Activated naive CD4-positive, alpha-beta T cell treated with anti-CD3 and anti-CD28 coated beads, Interleukin-2, amount 50 U/mL, for 24 hours (primary cell): ENCODE measurements around the gene UNC13B.
A peak's percentile ranks its signal among the peaks of the same experiment; 100 is the strongest.

Experiments
- H3K27ac Mint-ChIP-seq: one replicate; pipeline ENCODE4 v1.8.0; 2021; ENCODE audit warnings: mild to moderate bottlenecking, mixed read lengths
- H3K27me3 Mint-ChIP-seq: one replicate; pipeline ENCODE4 v1.8.0; 2021; ENCODE audit warnings: mixed read lengths
- H3K36me3 Mint-ChIP-seq: one replicate; pipeline ENCODE4 v1.8.0; 2021; ENCODE audit warnings: mixed read lengths
- H3K4me1 Mint-ChIP-seq: one replicate; pipeline ENCODE4 v1.8.0; 2021; ENCODE audit warnings: mixed read lengths
- H3K4me3 Mint-ChIP-seq: one replicate; pipeline ENCODE4 v1.8.0; 2021; ENCODE audit warnings: mild to moderate bottlenecking, mixed read lengths
- H3K9me3 Mint-ChIP-seq: one replicate; pipeline ENCODE4 v1.8.0; 2021; ENCODE audit warnings: mixed read lengths

Gene UNC13B

GRCh38 chr9:35308316-35308715 lies 146.5 kb downstream of the UNC13B start:
- Mint-ChIP-seq H3K27ac (no peak overlapping the region), H3K4me1 (no peaks in the 10 kb centered on the region), H3K4me3 (no peak overlapping the region), H3K36me3 (no peaks in the 10 kb centered on the region), H3K27me3 (peaks cover 25% of the 10 kb centered on the region), H3K9me3 (no peaks in the 10 kb centered on the region)

- H3K4me1 Mint-ChIP-seq: no peaks in the 10 kb centered on the region
- peaks cover 8% of the 10 kb centered on the region for H3K27me3 Mint-ChIP-seq
- H3K36me3 Mint-ChIP-seq: no peaks in the 10 kb centered on the region
- H3K4me3 Mint-ChIP-seq: no peak overlapping the region
- no peaks in the 10 kb centered on the region for H3K9me3 Mint-ChIP-seq
- H3K27ac Mint-ChIP-seq: no peak overlapping the region
These were observed 150.3 kb downstream of the UNC13B start for GRCh38 chr9:35311891-35312639.

GRCh38 chr9:35313460-35313859 lies 151.7 kb downstream of the UNC13B start:
- Mint-ChIP-seq H3K4me3 (no peak overlapping the region), H3K27me3 (peaks cover 4% of the 10 kb centered on the region), H3K36me3 (peaks cover 2% of the 10 kb centered on the region), H3K27ac (no peak overlapping the region), H3K9me3 (no peaks in the 10 kb centered on the region), H3K4me1 (no peaks in the 10 kb centered on the region)

- peaks cover 2% of the 10 kb centered on the region for H3K27me3 Mint-ChIP-seq
- no peak overlapping the region for H3K27ac Mint-ChIP-seq
- H3K4me3 Mint-ChIP-seq: no peak overlapping the region
- no peaks in the 10 kb centered on the region for H3K9me3 Mint-ChIP-seq
- peaks cover 2% of the 10 kb centered on the region for H3K36me3 Mint-ChIP-seq
- no peaks in the 10 kb centered on the region for H3K4me1 Mint-ChIP-seq
These were observed 152.1 kb downstream of the UNC13B start for GRCh38 chr9:35313916-35314315.

- H3K9me3 Mint-ChIP-seq: no peaks in the 10 kb centered on the region
These were observed 156.9 kb downstream of the UNC13B start for GRCh38 chr9:35318741-35319140.

GRCh38 chr9:35322075-35322885 lies 160.5 kb downstream of the UNC13B start:
- H3K27me3 Mint-ChIP-seq: no peaks in the 10 kb centered on the region
- H3K36me3 Mint-ChIP-seq: peaks cover 2% of the 10 kb centered on the region
- no peak overlapping the region for H3K27ac Mint-ChIP-seq
- H3K4me1 Mint-ChIP-seq: no peaks in the 10 kb centered on the region
- H3K4me3 Mint-ChIP-seq: no peak overlapping the region
- no peaks in the 10 kb centered on the region for H3K9me3 Mint-ChIP-seq

More at GRCh38 chr9:35318741-35319140, 156.9 kb downstream of the UNC13B start:
- Mint-ChIP-seq H3K4me1 (no peaks in the 10 kb centered on the region), H3K27me3 (no peaks in the 10 kb centered on the region), H3K4me3 (no peak overlapping the region), H3K36me3 (peaks cover 2% of the 10 kb centered on the region), H3K27ac (no peak overlapping the region)

- Mint-ChIP-seq H3K4me3 (no peak overlapping the region), H3K27ac (peak overlapping the region; percentile 42), H3K4me1 (no peaks in the 10 kb centered on the region), H3K9me3 (no peaks in the 10 kb centered on the region), H3K36me3 (peaks cover 1% of the 10 kb centered on the region), H3K27me3 (peaks cover 3% of the 10 kb centered on the region)
These were observed 163.2 kb downstream of the UNC13B start for GRCh38 chr9:35324966-35325365.

- peaks cover 3% of the 10 kb centered on the region for H3K27me3 Mint-ChIP-seq
- H3K4me3 Mint-ChIP-seq: no peak overlapping the region
- H3K27ac Mint-ChIP-seq: no peak overlapping the region
- no peaks in the 10 kb centered on the region for H3K4me1 Mint-ChIP-seq
- H3K36me3 Mint-ChIP-seq: peaks cover 1% of the 10 kb centered on the region
- no peaks in the 10 kb centered on the region for H3K9me3 Mint-ChIP-seq
These were observed 171.7 kb downstream of the UNC13B start for GRCh38 chr9:35333551-35333950.

- H3K9me3 Mint-ChIP-seq: no peaks in the 10 kb centered on the region
- H3K36me3 Mint-ChIP-seq: no peaks in the 10 kb centered on the region
- H3K4me3 Mint-ChIP-seq: no peak overlapping the region
- H3K4me1 Mint-ChIP-seq: no peaks in the 10 kb centered on the region
- H3K27me3 Mint-ChIP-seq: no peaks in the 10 kb centered on the region
- no peak overlapping the region for H3K27ac Mint-ChIP-seq
These were observed 173.4 kb downstream of the UNC13B start for GRCh38 chr9:35335164-35335563.

- H3K36me3 Mint-ChIP-seq: no peaks in the 10 kb centered on the region
- no peaks in the 10 kb centered on the region for H3K4me1 Mint-ChIP-seq
- no peak overlapping the region for H3K27ac Mint-ChIP-seq
- H3K27me3 Mint-ChIP-seq: peaks cover 3% of the 10 kb centered on the region
- no peaks in the 10 kb centered on the region for H3K9me3 Mint-ChIP-seq
- H3K4me3 Mint-ChIP-seq: no peak overlapping the region
These were observed 176.3 kb downstream of the UNC13B start for GRCh38 chr9:35338086-35338485.

GRCh38 chr9:35338561-35339274 lies 176.9 kb downstream of the UNC13B start:
- Mint-ChIP-seq H3K4me1 (no peaks in the 10 kb centered on the region), H3K27ac (no peak overlapping the region), H3K27me3 (peaks cover 3% of the 10 kb centered on the region), H3K4me3 (no peak overlapping the region), H3K9me3 (no peaks in the 10 kb centered on the region), H3K36me3 (no peaks in the 10 kb centered on the region)

GRCh38 chr9:35340046-35340445 lies 178.2 kb downstream of the UNC13B start:
- H3K36me3 Mint-ChIP-seq: no peaks in the 10 kb centered on the region
- no peaks in the 10 kb centered on the region for H3K9me3 Mint-ChIP-seq
- H3K4me3 Mint-ChIP-seq: no peak overlapping the region
- H3K27me3 Mint-ChIP-seq: peaks cover 3% of the 10 kb centered on the region
- no peaks in the 10 kb centered on the region for H3K4me1 Mint-ChIP-seq
- no peak overlapping the region for H3K27ac Mint-ChIP-seq

- H3K4me3 Mint-ChIP-seq: no peak overlapping the region
- no peak overlapping the region for H3K27ac Mint-ChIP-seq
- no peaks in the 10 kb centered on the region for H3K4me1 Mint-ChIP-seq
- no peaks in the 10 kb centered on the region for H3K36me3 Mint-ChIP-seq
- H3K27me3 Mint-ChIP-seq: peaks cover 3% of the 10 kb centered on the region
- no peaks in the 10 kb centered on the region for H3K9me3 Mint-ChIP-seq
These were observed 179.2 kb downstream of the UNC13B start for GRCh38 chr9:35341021-35341420.

GRCh38 chr9:35341585-35341984 lies 179.8 kb downstream of the UNC13B start:
- Mint-ChIP-seq H3K4me3 (no peak overlapping the region), H3K4me1 (no peaks in the 10 kb centered on the region), H3K27ac (no peak overlapping the region), H3K9me3 (no peaks in the 10 kb centered on the region), H3K36me3 (no peaks in the 10 kb centered on the region), H3K27me3 (peaks cover 3% of the 10 kb centered on the region)

GRCh38 chr9:35342221-35342958 lies 180.6 kb downstream of the UNC13B start:
- Mint-ChIP-seq H3K4me3 (no peak overlapping the region), H3K27me3 (peaks cover 3% of the 10 kb centered on the region), H3K36me3 (no peaks in the 10 kb centered on the region), H3K9me3 (no peaks in the 10 kb centered on the region), H3K4me1 (no peaks in the 10 kb centered on the region), H3K27ac (no peak overlapping the region)
